Measurements from ENCODE around the gene SPARC. TPM values are rescaled to one million over a fixed set of nuclear protein-coding genes. Genes with fewer than 3 reads are reported as not detected.

SPARC gene
- total and polyA plus RNA-seq, 5 donors, result 301 to 896 (median 492) TPM

Other genes with a start within 250 kb of the SPARC start
- gene SLC36A1, start 239.3 kb downstream of the SPARC start, total RNA-seq, result 1 to 10 TPM; 3.0 to 6.2 (median 5.1) TPM
- gene SLC36A1, start 239.3 kb downstream of the SPARC start, polyA plus RNA-seq, result 1.3 TPM
- gene FAT2, start 95.6 kb downstream of the SPARC start, total RNA-seq, result under 1 TPM in 1 of 4 donors, not detected in 3; 0.03 TPM
- under 0.01 TPM for gene FAT2, start 95.6 kb downstream of the SPARC start, polyA plus RNA-seq
- gene ATOX1, start 71.7 kb upstream of the SPARC start, total RNA-seq, result 10 to 100 TPM; 61.0 to 80.3 (median 75.1) TPM
- 135 TPM for gene ATOX1, start 71.7 kb upstream of the SPARC start, polyA plus RNA-seq
- gene G3BP1, start 85.0 kb upstream of the SPARC start, total RNA-seq, result 100 to 1,000 TPM in 3 of 4 donors, 10 to 100 TPM in 1; 94.8 to 121 (median 112) TPM
- 25.5 TPM for gene G3BP1, start 85.0 kb upstream of the SPARC start, polyA plus RNA-seq
- gene GLRA1, start 237.9 kb upstream of the SPARC start, total RNA-seq, result not detected
- not detected for gene GLRA1, start 237.9 kb upstream of the SPARC start, polyA plus RNA-seq

All from right cardiac atrium (tissue), 5 donors.